GM21367 (cell line): ENCODE results near the gene NSUN7.

Source experiments
- ATAC-seq: cut with Tn5 transposase; IDR thresholded peaks from one replicate; pipeline ENCODE4 v1.9.1; 2021; ENCODE audit not compliant: unreplicated experiment

NSUN7 gene

GRCh38 chr4:40733752-40734151, 16.0 kb upstream of the NSUN7 start:
- ATAC-seq: no peak

DNA sequence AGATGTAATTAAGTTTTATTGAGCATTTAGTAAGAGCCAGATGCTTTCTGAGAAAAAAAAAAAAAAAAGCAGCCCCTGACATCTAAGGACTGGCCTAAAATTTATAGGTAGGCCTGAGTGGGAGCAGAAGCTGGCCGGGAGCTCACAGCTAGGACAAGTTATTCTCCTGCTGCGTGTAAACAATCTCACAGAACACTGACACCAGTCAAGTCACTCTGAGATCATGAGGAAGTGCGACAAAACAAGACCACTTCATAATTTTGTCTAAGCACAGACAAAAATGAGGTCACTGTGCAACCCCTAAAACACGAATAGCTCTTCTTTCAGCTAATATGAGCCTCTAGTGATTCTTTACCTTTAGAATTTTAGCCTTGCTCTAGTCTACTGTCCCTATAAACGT, 15.3 kb upstream of the NSUN7 start:
- no peak for ATAC-seq

GRCh38 chr4:40736910-40737309, 12.8 kb upstream of the NSUN7 start:
- no peak for ATAC-seq

- no peak for ATAC-seq
These were observed 11.9 kb upstream of the NSUN7 start for GRCh38 chr4:40737879-40738278.

DNA sequence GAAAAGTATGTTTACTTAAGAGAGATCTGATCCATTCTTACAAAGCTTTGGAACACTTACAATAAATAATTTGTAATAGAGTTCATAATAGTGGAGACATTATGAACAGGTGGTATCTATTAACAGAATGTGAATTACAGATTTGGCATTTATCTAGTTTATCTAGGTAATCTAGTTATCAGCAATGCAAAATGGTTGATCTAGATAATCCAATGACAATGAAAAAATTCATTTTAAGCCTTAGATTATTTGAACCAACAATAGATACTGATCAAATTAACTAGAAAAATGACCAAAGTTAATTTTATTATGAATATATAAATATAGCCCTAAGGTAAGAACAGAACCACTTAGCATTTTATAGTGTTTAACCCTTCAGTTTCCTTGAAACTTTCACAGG, 10.4 kb upstream of the NSUN7 start:
- no peak for ATAC-seq

- ATAC-seq: no peak
These were observed 5.5 kb upstream of the NSUN7 start for GRCh38 chr4:40744218-40744617.

DNA sequence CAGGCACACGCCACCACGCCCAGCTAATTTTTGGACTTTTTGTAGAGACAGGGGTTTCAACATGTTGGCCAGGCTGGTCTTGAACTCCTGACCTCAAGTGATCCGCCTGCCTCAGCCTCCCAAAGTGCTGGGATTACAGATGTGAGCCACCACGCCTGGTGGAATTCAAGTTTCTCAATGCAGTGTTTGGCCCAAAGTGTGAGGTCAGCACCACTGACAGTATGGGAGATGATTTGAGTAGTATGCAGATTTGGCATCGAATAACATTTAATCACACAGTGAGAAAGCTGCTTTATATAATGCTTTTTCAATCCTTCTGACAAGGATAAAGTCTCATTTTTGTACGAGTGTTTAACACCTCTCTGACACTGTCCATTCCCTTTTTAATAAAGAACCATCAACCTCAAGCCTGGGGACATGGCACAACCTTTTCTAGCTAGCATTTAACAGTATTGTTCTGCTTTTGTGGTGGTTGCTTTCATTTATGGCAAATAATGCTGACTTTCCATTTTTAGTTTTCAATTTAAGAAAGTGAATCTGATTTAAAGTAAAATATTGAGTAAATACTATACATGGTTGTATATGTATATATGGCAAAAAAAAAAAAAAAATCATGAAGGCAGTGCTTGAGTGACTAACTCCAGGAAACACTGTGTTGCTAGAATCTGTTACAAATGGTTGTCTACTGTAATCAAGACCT, 4.3 kb upstream of the NSUN7 start:
- ATAC-seq: no peak

- ATAC-seq: no peak
These were observed 2.4 kb upstream of the NSUN7 start for GRCh38 chr4:40747207-40747835.

DNA sequence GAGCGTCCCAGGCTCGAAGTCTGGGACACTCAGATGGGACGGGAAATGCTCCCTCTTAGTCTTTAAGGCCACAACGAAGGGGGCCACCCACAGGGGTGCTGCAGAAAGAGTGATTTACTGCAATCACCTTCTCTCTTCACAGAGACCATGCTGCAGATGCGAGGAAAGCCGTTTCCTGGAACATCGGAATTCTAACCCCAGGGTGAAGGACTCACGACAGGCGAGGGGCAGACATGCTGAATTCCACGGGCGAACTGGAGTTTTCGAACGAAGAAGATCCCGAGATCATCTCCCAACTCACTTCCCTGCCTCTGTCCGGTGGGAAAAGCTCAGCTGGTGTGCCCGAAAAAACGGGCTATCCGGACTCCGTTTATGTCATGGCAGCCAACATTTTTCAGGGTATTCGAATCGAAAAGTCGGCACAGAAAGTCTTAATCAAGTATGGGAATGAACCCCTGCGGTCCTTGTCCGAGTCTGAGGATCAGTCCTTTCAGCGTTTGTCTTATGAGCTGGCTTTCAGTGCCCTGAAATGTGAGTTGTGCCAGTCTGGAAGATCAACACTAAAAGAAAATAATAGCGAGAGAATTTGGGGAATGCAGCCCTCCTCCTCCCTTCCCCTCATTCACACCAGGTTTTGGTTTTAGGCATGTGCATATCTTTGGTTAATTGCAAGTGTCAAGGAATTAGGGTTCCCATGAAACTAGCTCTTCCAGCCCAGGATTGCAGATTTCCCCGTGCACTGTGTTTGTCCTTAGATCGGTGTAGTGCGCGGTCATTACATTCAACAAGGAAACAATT, 905 bp downstream of the NSUN7 start:
- ATAC-seq: no peak

- no peak for ATAC-seq
These were observed 5.9 kb downstream of the NSUN7 start for GRCh38 chr4:40755616-40756015.

DNA sequence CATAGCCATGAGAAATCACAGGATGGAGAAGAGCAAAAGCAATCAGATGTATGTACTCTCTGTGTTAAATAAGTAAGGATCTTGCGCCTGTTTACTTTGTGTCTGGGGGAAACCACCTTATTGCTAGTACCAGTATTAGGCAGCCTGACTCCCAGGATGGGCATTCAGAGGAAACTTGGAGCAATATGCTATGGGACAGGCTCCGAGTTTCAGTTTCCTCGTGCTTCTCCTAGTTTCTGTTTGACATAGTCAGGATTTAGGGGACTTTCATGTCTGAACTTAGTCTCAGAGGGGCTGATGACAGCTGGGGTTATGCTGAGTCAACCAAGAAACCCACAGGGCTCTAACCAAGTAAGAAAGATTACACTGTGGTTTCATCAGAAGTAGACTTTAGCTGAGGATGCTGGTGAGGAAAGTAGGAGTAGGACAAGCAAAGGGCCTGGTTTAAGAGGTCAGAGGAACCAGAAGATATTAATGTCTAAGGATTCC, 13.5 kb downstream of the NSUN7 start:
- peak; percentile 96 for ATAC-seq

GRCh38 chr4:40769266-40769665, 19.5 kb downstream of the NSUN7 start:
- no peak for ATAC-seq

DNA sequence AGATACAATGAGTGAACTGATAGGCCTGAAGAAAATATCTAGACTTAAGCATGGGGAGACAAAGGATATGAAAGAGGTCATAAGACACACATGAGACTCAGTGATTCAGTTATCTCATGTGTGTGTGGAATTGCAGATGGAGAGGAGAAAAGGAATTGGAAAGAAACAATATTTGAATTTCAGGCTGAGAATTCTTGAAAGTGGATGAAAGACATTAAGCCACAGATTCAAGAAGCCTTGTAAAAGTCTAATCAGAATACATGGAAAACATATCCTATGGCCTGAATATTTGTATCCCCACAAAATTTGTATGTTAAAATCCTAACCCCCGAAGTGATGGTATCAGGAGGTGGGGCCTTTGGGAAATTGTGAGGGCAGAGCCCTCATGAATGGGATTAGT, 28.3 kb downstream of the NSUN7 start:
- ATAC-seq: no peak

DNA sequence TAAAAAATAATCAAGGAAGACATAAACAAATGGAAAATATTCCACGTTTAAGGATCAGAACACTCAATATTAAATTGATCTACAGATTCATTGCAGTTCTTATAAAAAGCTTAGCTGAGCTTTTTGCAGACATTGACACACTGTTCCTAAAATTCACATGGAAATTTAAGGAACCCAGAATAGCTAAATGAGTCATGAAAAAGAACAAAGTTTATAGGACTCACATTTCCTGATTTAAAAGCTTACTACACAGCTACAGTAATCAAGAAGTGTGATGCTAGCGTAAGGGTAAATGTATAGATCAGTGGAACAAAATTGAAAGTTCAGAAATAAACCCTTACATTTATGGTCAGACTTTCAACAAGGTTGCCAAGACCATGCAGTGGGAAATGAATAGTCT, 33.1 kb downstream of the NSUN7 start:
- ATAC-seq: no peak

DNA sequence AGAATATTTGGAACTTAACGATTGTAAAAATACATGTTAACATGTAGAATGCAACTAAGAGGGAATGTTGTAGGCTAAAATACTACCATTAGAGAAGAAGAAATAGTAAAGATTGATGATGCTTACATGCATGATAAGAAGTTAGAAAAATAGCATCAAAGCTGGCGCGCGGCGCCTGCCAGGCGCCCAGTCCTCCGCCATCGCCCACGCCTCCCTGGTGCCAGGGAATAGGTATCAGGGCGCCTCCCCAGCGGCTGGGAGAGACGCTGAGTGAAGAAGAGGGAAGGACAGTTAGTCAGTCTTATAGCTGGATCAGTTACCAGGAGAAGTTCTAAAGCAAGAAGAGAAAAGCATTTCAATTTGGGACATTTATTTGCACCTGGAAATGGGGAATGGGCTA, 36.0 kb downstream of the NSUN7 start:
- ATAC-seq: no peak

DNA sequence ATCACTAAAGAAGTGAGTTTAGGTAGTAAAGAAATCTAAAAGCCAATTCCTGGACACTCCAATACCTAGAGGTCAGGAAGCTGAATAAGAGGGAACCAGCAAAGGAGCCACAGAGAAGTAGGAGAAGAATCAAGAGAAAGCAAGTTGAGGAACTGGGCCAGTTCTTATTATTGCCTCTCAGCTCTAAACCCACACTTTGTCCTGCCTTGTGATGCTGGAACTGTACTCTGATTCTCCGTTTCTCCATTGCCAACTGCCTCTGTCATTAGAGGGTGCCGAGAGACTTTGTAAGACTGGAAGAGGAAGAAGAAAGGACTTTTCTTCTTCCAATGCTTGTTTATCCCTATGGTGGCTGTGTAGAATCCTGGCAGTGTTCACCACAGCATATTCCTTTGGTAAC, 38.6 kb downstream of the NSUN7 start:
- ATAC-seq: no peak

GRCh38 chr4:40789031-40789430, 39.3 kb downstream of the NSUN7 start:
- ATAC-seq: no peak

GRCh38 chr4:40789771-40790170, 40.0 kb downstream of the NSUN7 start:
- ATAC-seq: no peak

- no peak for ATAC-seq
These were observed 50.3 kb downstream of the NSUN7 start for GRCh38 chr4:40800064-40800463.

DNA sequence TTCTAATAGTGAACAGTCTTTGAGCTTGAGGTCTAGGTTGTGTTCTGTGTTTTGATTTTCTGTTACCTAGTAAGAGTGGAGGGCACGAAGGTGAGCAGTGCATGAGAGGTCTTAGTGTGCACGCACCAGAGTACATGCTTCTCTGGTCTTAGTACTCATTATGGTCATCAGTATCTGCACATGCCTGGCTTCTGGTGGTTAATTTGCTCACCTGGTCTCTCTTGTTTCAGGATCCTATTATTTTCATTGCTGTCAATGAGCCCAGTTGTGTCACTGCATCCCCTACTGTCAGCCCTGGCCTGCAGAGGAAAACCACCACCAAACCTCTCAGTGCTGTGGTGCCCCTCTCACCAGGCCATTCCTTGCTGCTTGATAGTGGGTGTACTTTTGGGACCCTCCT, 54.8 kb downstream of the NSUN7 start:
- ATAC-seq: no peak

DNA sequence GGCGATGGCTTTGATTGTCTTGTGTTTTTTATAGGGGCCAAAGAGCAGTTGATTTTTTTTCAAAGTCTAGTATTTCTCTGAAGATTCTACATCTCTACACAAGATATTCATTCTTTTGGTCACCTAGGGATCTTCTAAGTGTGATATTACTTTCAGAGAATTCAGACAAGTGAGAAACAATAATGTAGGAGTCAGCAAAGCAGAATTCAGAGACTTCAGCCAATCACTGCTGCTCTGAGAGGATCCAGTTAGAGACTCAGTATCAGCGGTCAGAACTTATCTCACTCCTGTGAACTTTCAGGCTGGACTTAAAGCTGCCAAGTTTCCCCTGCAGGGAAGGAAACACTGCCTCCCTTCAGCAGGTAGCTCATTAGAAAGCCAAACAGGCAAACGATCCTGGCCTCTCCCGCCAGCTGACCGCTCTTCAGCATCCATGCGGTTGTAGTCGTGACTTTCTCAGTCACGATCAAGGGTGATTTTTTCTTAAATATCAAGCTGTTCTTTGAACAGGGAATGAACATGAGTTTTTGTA, 59.2 kb downstream of the NSUN7 start:
- no peak for ATAC-seq

DNA sequence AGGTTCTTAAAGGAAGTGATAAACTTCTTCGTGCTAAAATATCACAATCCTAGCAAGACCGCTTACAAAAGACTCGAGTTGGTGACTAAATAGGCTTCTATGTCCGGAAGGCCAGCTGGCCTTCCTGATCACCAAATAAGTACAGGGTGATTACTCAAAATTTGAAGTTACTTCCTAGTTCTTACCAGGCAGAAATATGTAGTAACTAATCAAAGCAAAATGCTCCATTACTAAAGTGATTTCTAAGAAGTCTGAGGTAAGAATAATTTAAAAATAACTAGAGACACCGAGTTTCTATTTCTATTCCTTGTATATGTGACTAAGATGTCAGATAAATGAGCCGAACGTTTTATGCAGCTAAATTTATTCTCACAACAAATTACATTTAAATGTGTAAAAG, 62.2 kb downstream of the NSUN7 start:
- no peak for ATAC-seq
